IMR-90 (cell line): ENCODE results near the gene TULP4. TPM values are rescaled to one million over a fixed set of nuclear protein-coding genes. Genes with fewer than 3 reads are reported as not detected.

Source experiments
- ATAC-seq: fragments of 200-7000 bp; cut with Tn5 transposase; 2 replicates; pipeline ENCODE4 v1.9.1; 2020; ENCODE audit warnings: low read depth, mild to moderate bottlenecking, moderate library complexity
- BruUV-seq: library from RNA; stranded (reverse); fragments of 400-500 nt; replicated peaks from 2 replicates; lab custom pipeline; 2021; lab: Mats Ljungman, UMichigan
- CTCF ChIA-PET: fragments of 300-600 bp; formaldehyde crosslinking; extraction: SDS; loops from one replicate; lab custom pipeline; 2021; ENCODE audit warnings: antibody characterized with exemption; lab: Yijun Ruan, JAX
- POLR2A ChIA-PET: fragments of 300-600 bp; sonication (Branson Sonifier 250); formaldehyde crosslinking; loops from one replicate; lab custom pipeline; 2022; ENCODE audit warnings: antibody characterized with exemption; ENCODE audit not compliant: unreplicated experiment; lab: Charles Lee
- DNase-seq: peaks from one replicate; pipeline ENCODE4 v3.0.0; 2013
- H2AFZ ChIP-seq: replicated peaks from 2 replicates; pipeline ENCODE3; 2013; ENCODE audit warnings: low read length, mild to moderate bottlenecking; ENCODE audit not compliant: poor library complexity
- H2AK5ac ChIP-seq: 2 replicates; pipeline ENCODE4 v1.6.1; 2013; ENCODE audit warnings: low read depth, low read length, inconsistent platforms
- H2AK9ac ChIP-seq: replicated peaks from 2 replicates; pipeline ENCODE3; 2013; ENCODE audit warnings: mild to moderate bottlenecking, low read depth, low read length, moderate library complexity; ENCODE audit not compliant: poor library complexity
- H2BK120ac ChIP-seq: 2 replicates; pipeline ENCODE4 v1.6.1; 2013; ENCODE audit warnings: low read depth, low read length, inconsistent platforms
- H2BK15ac ChIP-seq: 3 replicates; pipeline ENCODE4 v1.6.1; 2013; ENCODE audit warnings: low read depth, low read length, inconsistent platforms
- H2BK20ac ChIP-seq: 2 replicates; pipeline ENCODE4 v1.6.1; 2013; ENCODE audit warnings: low read depth, mild to moderate bottlenecking, inconsistent platforms, low read length, moderate library complexity
- H2BK5ac ChIP-seq: 2 replicates; pipeline ENCODE4 v1.6.1; 2013; ENCODE audit warnings: mild to moderate bottlenecking, low read depth, low read length, inconsistent platforms; ENCODE audit not compliant: poor library complexity, severe bottlenecking
- H3K14ac ChIP-seq: replicated peaks from 2 replicates; pipeline ENCODE4 v1.6.1; 2013; ENCODE audit warnings: low read depth, low read length, inconsistent platforms
- H3K18ac ChIP-seq: 2 replicates; pipeline ENCODE4 v1.6.1; 2013; ENCODE audit warnings: low read depth, low read length, control low read depth
- H3K23ac ChIP-seq: 2 replicates; pipeline ENCODE4 v1.6.1; 2013; ENCODE audit warnings: low read depth, low read length, inconsistent platforms
- H3K27ac ChIP-seq: 2 replicates; pipeline ENCODE4 v1.5.1; 2013; ENCODE audit warnings: mild to moderate bottlenecking, control low read depth, low read length; ENCODE audit not compliant: insufficient read depth
- H3K27me3 ChIP-seq: 2 replicates; pipeline ENCODE4 v1.6.1; 2013; ENCODE audit warnings: low read length; ENCODE audit not compliant: control insufficient read depth, insufficient read depth
- H3K36me3 ChIP-seq: 2 replicates; pipeline ENCODE4 v1.6.1; 2013; ENCODE audit warnings: low read length, mixed read lengths; ENCODE audit not compliant: control insufficient read depth, insufficient read depth
- H3K4ac ChIP-seq: 2 replicates; pipeline ENCODE4 v1.6.1; 2013; ENCODE audit warnings: low read depth, low read length, inconsistent platforms
- H3K4me1 ChIP-seq: 2 replicates; pipeline ENCODE4 v1.6.1; 2013; ENCODE audit warnings: low read length, mixed read lengths; ENCODE audit not compliant: control insufficient read depth, insufficient read depth
- H3K4me2 ChIP-seq: 2 replicates; pipeline ENCODE4 v1.6.1; 2013; ENCODE audit warnings: low read depth, mild to moderate bottlenecking, control low read depth, low read length, moderate library complexity
- H3K4me3 ChIP-seq: 2 replicates; pipeline ENCODE4 v1.5.1; 2013; ENCODE audit warnings: low read depth, mild to moderate bottlenecking, control low read depth, low read length, moderate library complexity; ENCODE audit not compliant: insufficient read depth
- H3K56ac ChIP-seq: 2 replicates; pipeline ENCODE4 v1.6.1; 2013; ENCODE audit warnings: low read length, inconsistent platforms; ENCODE audit not compliant: insufficient read depth; ENCODE audit errors: extremely low read depth
- H3K79me1 ChIP-seq, 2 experiments: 2 replicates each; pipeline ENCODE4 v1.6.1; 2013; ENCODE audit warnings: low read length in 2 of 2, inconsistent platforms in 1 of 2, low read depth in 1 of 2
- H3K9ac ChIP-seq: 2 replicates; pipeline ENCODE4 v1.6.1; 2013; ENCODE audit warnings: low read depth, low read length, control low read depth
- H3K9me1 ChIP-seq: 2 replicates; pipeline ENCODE4 v1.6.1; 2013; ENCODE audit warnings: low read length, inconsistent platforms; ENCODE audit not compliant: insufficient read depth
- H3K9me3 ChIP-seq: 2 replicates; pipeline ENCODE4 v1.6.1; 2013; ENCODE audit warnings: low read length; ENCODE audit not compliant: control insufficient read depth, insufficient read depth
- H4K20me1 ChIP-seq: 2 replicates; pipeline ENCODE4 v1.6.1; 2013; ENCODE audit warnings: low read length, inconsistent platforms; ENCODE audit not compliant: insufficient read depth
- H4K5ac ChIP-seq: 2 replicates; pipeline ENCODE4 v1.6.1; 2013; ENCODE audit warnings: mild to moderate bottlenecking, low read depth, low read length, control low read depth
- H4K8ac ChIP-seq, 2 experiments: 2 replicates each; pipeline ENCODE4 v1.6.1; 2013; ENCODE audit warnings: low read depth in 2 of 2, low read length in 2 of 2, control low read depth in 1 of 2, inconsistent platforms in 1 of 2
- H4K91ac ChIP-seq: 2 replicates; pipeline ENCODE4 v1.6.1; 2013; ENCODE audit warnings: low read depth, low read length, inconsistent platforms; ENCODE audit not compliant: insufficient read depth
- MXI1 ChIP-seq: IDR thresholded peaks from 2 replicates; pipeline ENCODE4 v1.6.1; 2012; ENCODE audit warnings: low read depth, mild to moderate bottlenecking, low read length, moderate library complexity, borderline replicate concordance
- WGBS, 2 experiments: methylation state at CpG; one replicate each; pipeline versions ENCODE4 v1.1.5 to v1.1.7; 2013; ENCODE audit warnings: missing lambda C conversion rate in 2 of 2; ENCODE audit not compliant: insufficient read length in 1 of 2; ENCODE audit errors: extremely low coverage in 2 of 2; 5-methylcytosine and 5-hydroxymethylcytosine counted together
- dilution Hi-C: fragments of 300-500 bp; cut with HindIII; formaldehyde crosslinking; loops from one replicate; pipeline ENCODE4 v1.14.3; 2018; ENCODE audit warnings: low sequenced_read_pairs; ENCODE audit not compliant: unreplicated experiment
- in situ Hi-C: fragments of 300-500 bp; cut with MboI; formaldehyde crosslinking; loops from 3 replicates; pipeline ENCODE4 v1.14.3; 2019; ENCODE audit warnings: low sequenced_read_pairs, inconsistent platforms, mixed read lengths
- intact Hi-C: fragments of 100-400 bp; cut with micrococcal nuclease; formaldehyde crosslinking; loops from 2 replicates; pipeline ENCODE4 v1.10.0; 2022
- polyA plus RNA-seq, 3 experiments: library from polyadenylated mRNA; depleted of rRNA; stranded (reverse); fragments of >200 nt; gene quantifications; 2 replicates each; pipeline ENCODE4 v1.2.3, GENCODE V29; 2012; ENCODE audit warnings: low replicate concordance in 1 of 3
- total RNA-seq: library from RNA; depleted of rRNA; stranded (reverse); fragments of >200 nt; gene quantifications from 2 replicates; pipeline ENCODE4 v1.2.3, GENCODE V29; 2012
- TF ChIP-seq, protein P1 (sequence below): fragments of 150-350 bp; IDR thresholded peaks from 2 replicates; pipeline ENCODE4 v1.6.1; 2017; ENCODE audit warnings: mild to moderate bottlenecking, antibody characterized with exemption, low read length, low read depth

TULP4 gene
- total and polyA plus RNA-seq, 2 of the 4 experiments (the other 2 are of a cell fraction), result 8.1 to 30.6 TPM

GRCh38 chr6:158266131-158266530 lies 46.1 kb upstream of the TULP4 start:
- Histone ChIP-seq H3K27ac (no peak overlapping the region), H2BK15ac (no peak overlapping the region), H3K4me1 (peaks cover 4% of the 10 kb centered on the region), H3K23ac (no peak overlapping the region), H2BK20ac (no peak overlapping the region), H4K5ac (no peak overlapping the region), H3K4me2 (no peak overlapping the region), H2BK120ac (no peak overlapping the region), H3K56ac (no peak overlapping the region), H3K14ac (no peak overlapping the region), H3K4ac (no peak overlapping the region), H4K8ac (no peak overlapping the region), H3K36me3 (peaks cover 3% of the 10 kb centered on the region; the same call in 1 of the 2 replicates), H4K91ac (no peak overlapping the region), H3K4me3 (no peak overlapping the region), H2AK5ac (no peak overlapping the region), H3K9ac (no peak overlapping the region), H3K18ac (no peak overlapping the region), H4K20me1 (peaks cover 4% of the 10 kb centered on the region), H2AK9ac (no peak overlapping the region), H3K27me3 (no peaks in the 10 kb centered on the region), H2BK5ac (no peak overlapping the region), H3K9me3 (no peaks in the 10 kb centered on the region), H2AFZ (no peak overlapping the region), H3K9me1 (peaks cover 17% of the 10 kb centered on the region; the same call in 1 of the 2 replicates), H3K79me1 (peaks cover 18 to 53% of the 10 kb centered on the region in 2 experiments)
- WGBS, 2 experiments, result 73% methylated on average over 3 of the region's 9 CpGs; no CpG with 5 or more reads in 1 of the 2 experiments
- DNase-seq, result no peak
- CTCF ChIA-PET, result interaction anchor here (0.6 kb wide), 1 partner anchor 87 kb away, joined by 5 read pairs; no protein-coding TSS in a partner anchor
- BruUV-seq, result no TSS peak
- POLR2A ChIA-PET, result no interaction called here
- in situ Hi-C loops, result no loop called here
- TF ChIP-seq, protein P1, sequence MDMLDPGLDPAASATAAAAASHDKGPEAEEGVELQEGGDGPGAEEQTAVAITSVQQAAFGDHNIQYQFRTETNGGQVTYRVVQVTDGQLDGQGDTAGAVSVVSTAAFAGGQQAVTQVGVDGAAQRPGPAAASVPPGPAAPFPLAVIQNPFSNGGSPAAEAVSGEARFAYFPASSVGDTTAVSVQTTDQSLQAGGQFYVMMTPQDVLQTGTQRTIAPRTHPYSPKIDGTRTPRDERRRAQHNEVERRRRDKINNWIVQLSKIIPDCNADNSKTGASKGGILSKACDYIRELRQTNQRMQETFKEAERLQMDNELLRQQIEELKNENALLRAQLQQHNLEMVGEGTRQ, result no peak
- TF ChIP-seq MXI1, result no peak
- ATAC-seq, result no peak
- dilution Hi-C loops, result no loop called here
- intact Hi-C loops, result no loop called here
